Neuronal stem cell (in vitro differentiated cells): ENCODE measurements around the gene RHEB. TPM values are rescaled to one million over a fixed set of nuclear protein-coding genes. Genes with fewer than 3 reads are reported as not detected.

Experiments
- DNase-seq: peaks from one replicate; pipeline ENCODE4 v3.0.0-alpha.2; 2013; ENCODE audit warnings: low spot score
- H2AFZ ChIP-seq: one replicate; pipeline ENCODE4 v1.6.1; 2013; ENCODE audit warnings: mild to moderate bottlenecking, low read length, inconsistent platforms
- H2AK5ac ChIP-seq: 2 replicates; pipeline ENCODE4 v1.6.1; 2013; ENCODE audit warnings: low read depth, mild to moderate bottlenecking, inconsistent platforms, low read length, moderate library complexity, mixed read lengths
- H2BK120ac ChIP-seq: 2 replicates; pipeline ENCODE4 v1.6.1; 2013; ENCODE audit warnings: low read depth, mild to moderate bottlenecking, inconsistent platforms, low read length, moderate library complexity, mixed read lengths
- H2BK12ac ChIP-seq: one replicate; pipeline ENCODE4 v1.6.1; 2013; ENCODE audit warnings: low read length, inconsistent platforms
- H2BK15ac ChIP-seq: 2 replicates; pipeline ENCODE4 v1.6.1; 2013; ENCODE audit warnings: mild to moderate bottlenecking, low read length, inconsistent platforms, mixed read lengths
- H2BK5ac ChIP-seq: one replicate; pipeline ENCODE4 v1.6.1; 2013; ENCODE audit warnings: inconsistent platforms, mild to moderate bottlenecking, low read length, moderate library complexity
- H3K14ac ChIP-seq: one replicate; pipeline ENCODE4 v1.6.1; 2013; ENCODE audit warnings: low read length, inconsistent platforms
- H3K18ac ChIP-seq: 2 replicates; pipeline ENCODE4 v1.6.1; 2013; ENCODE audit warnings: low read length, inconsistent platforms
- H3K23ac ChIP-seq: 2 replicates; pipeline ENCODE4 v1.6.1; 2013; ENCODE audit warnings: low read depth, mild to moderate bottlenecking, mixed read lengths, low read length, inconsistent platforms; ENCODE audit not compliant: poor library complexity
- H3K27ac ChIP-seq: replicated peaks from 3 replicates; pipeline ENCODE4 v1.5.1; 2013; ENCODE audit warnings: low read length, inconsistent platforms
- H3K27me3 ChIP-seq, 3 experiments: 2 replicates each; pipeline ENCODE4 v1.6.1; 2013; ENCODE audit warnings: low read length in 3 of 3, mild to moderate bottlenecking in 2 of 3, inconsistent platforms in 1 of 3, low read depth in 1 of 3, mixed read lengths in 1 of 3, moderate library complexity in 1 of 3; ENCODE audit not compliant: control insufficient read depth in 3 of 3, insufficient read depth in 3 of 3
- H3K36me3 ChIP-seq, 2 donors: replicated peaks in 1 of 2; 2 replicates each; pipeline ENCODE4 v1.6.1; 2013; ENCODE audit warnings: low read length in 2 of 2; ENCODE audit not compliant: control insufficient read depth in 2 of 2, insufficient read depth in 2 of 2
- H3K4ac ChIP-seq: 2 replicates; pipeline ENCODE4 v1.6.1; 2013; ENCODE audit warnings: inconsistent platforms, mild to moderate bottlenecking, low read length, moderate library complexity
- H3K4me1 ChIP-seq, 2 donors: 1 replicate in 1 of 2; 2 replicates in 1 of 2; pipeline ENCODE4 v1.6.1; 2013; ENCODE audit warnings: low read length in 2 of 2, low read depth in 1 of 2; ENCODE audit not compliant: control insufficient read depth in 2 of 2, insufficient read depth in 1 of 2
- H3K4me2 ChIP-seq: one replicate; pipeline ENCODE4 v1.6.1; 2013; ENCODE audit warnings: mild to moderate bottlenecking, low read length, inconsistent platforms; ENCODE audit not compliant: insufficient read depth, poor library complexity, severe bottlenecking
- H3K4me3 ChIP-seq, 2 donors: 2 replicates each; pipeline ENCODE4 v1.5.1; 2013; ENCODE audit warnings: low read length in 2 of 2, mild to moderate bottlenecking in 2 of 2, inconsistent platforms in 1 of 2, moderate library complexity in 1 of 2
- H3K79me1 ChIP-seq: one replicate; pipeline ENCODE4 v1.6.1; 2013; ENCODE audit warnings: low read depth, mild to moderate bottlenecking, inconsistent platforms, low read length, moderate library complexity
- H3K9ac ChIP-seq: one replicate; pipeline ENCODE4 v1.6.1; 2013; ENCODE audit warnings: mild to moderate bottlenecking, low read depth, low read length, inconsistent platforms; ENCODE audit not compliant: poor library complexity
- H3K9me3 ChIP-seq, 2 donors: replicated peaks in 1 of 2; 2 replicates each; pipeline versions ENCODE3 to v1.6.1; 2013; ENCODE audit warnings: low read length in 2 of 2, mild to moderate bottlenecking in 2 of 2, inconsistent platforms in 1 of 2, low read depth in 1 of 2, mixed read lengths in 1 of 2, moderate library complexity in 1 of 2; ENCODE audit not compliant: control insufficient read depth in 2 of 2, insufficient read depth in 1 of 2
- H4K8ac ChIP-seq: one replicate; pipeline ENCODE4 v1.6.1; 2013; ENCODE audit warnings: low read depth, mild to moderate bottlenecking, inconsistent platforms, low read length, moderate library complexity
- H4K91ac ChIP-seq: one replicate; pipeline ENCODE4 v1.6.1; 2013; ENCODE audit warnings: low read length, low read depth, mild to moderate bottlenecking, inconsistent platforms; ENCODE audit not compliant: poor library complexity
- WGBS, 2 donors: extraction: QIAGEN DNeasy Blood & Tissue Kit; methylation state at CpG; one replicate each; pipeline ENCODE4 v1.1.7; 2013; ENCODE audit warnings: missing lambda C conversion rate in 2 of 2, mixed read lengths in 1 of 2; ENCODE audit not compliant: insufficient read length in 2 of 2, insufficient replicate concordance in 1 of 2; ENCODE audit errors: extremely low coverage in 2 of 2; 5-methylcytosine and 5-hydroxymethylcytosine counted together
- small RNA-seq: library from polyadenylated mRNA; stranded (forward); fragments of <200 nt; extraction: miRNeasy Mini kit (QIAGEN cat#:217004); gene quantifications from one replicate; pipeline ENCODE3, GENCODE V24; 2013; ENCODE audit not compliant: insufficient read depth

RHEB gene

GRCh38 chr7:151416112-151416940 lies 103.4 kb downstream of the RHEB start:
- H3K36me3 ChIP-seq: no peaks in the 10 kb centered on the region
- peak overlapping the region; percentile 39 for H2AFZ ChIP-seq
- H3K9me3 ChIP-seq: peaks cover 2% of the 10 kb centered on the region in 2 donors
- H4K8ac ChIP-seq: no peak overlapping the region
- DNase-seq: no peak
- no CpG with 5 or more reads among the region's 10 CpGs for WGBS, 2 donors
- H3K18ac ChIP-seq: peak overlapping the region; percentile 72
- no peak overlapping the region for H3K14ac ChIP-seq
- H2AK5ac ChIP-seq: no peak overlapping the region
- no peak overlapping the region for H4K91ac ChIP-seq
- no peaks in the 10 kb centered on the region for H3K79me1 ChIP-seq
- H3K4ac ChIP-seq: no peak overlapping the region
- H3K23ac ChIP-seq: no peak overlapping the region
- H2BK5ac ChIP-seq: no peak overlapping the region
- H3K4me3 ChIP-seq: peak overlapping the region in 1 of 2 donors; percentile 29
- peaks cover 4 to 5% of the 10 kb centered on the region in 2 donors for H3K4me1 ChIP-seq
- H3K9ac ChIP-seq: no peak overlapping the region
- no peak overlapping the region for H3K27ac ChIP-seq
- no peak overlapping the region for H3K4me2 ChIP-seq
- peak overlapping the region; percentile 77 for H2BK12ac ChIP-seq
- peaks cover 0 to 5% (median 3%) of the 10 kb centered on the region in 3 experiments for H3K27me3 ChIP-seq
- H2BK15ac ChIP-seq: peak overlapping the region; percentile 2
- H2BK120ac ChIP-seq: no peak overlapping the region

Small RNAs within 50 kb of the gene (small RNA-seq; reads per million reads assigned to genes)
- gene MIR3907: not detected
- not detected for gene RN7SL76P
